Testis (tissue), 2 donors: Measurements from ENCODE around the gene ARVCF.
A peak's percentile ranks its signal among the peaks of the same experiment; 100 is the strongest.

Experiments used
- CTCF ChIP-seq, 3 experiments: fragments of 450-650 bp in 2 of 3; fragments of 200-600 bp in 1 of 3; sonication (generic) in 1 of 3; IDR thresholded peaks; one replicate each; pipeline ENCODE4 v1.5.1; 2016 to 2019; ENCODE audit warnings: antibody characterized with exemption in 3 of 3, mild to moderate bottlenecking in 2 of 3, moderate library complexity in 1 of 3
- POLR2A ChIP-seq: fragments of 450-650 bp; IDR thresholded peaks from one replicate; pipeline ENCODE4 v1.6.1; 2017; ENCODE audit warnings: antibody characterized with exemption, mild to moderate bottlenecking, moderate library complexity

- TF ChIP-seq CTCF (IDR thresholded peaks at IDR 0.05) (peak in 2 of 3 experiments; percentile 9 to 45), POLR2A (no peak)
These were observed 54.2 kb downstream of the ARVCF start for GRCh38 chr22:19962246-19962908.
